ENCODE measurements around the gene SLC35G2. TPM values are rescaled to one million over a fixed set of nuclear protein-coding genes. Genes with fewer than 3 reads are reported as not detected.

SLC35G2 gene
- total RNA-seq, 2 donors from 2014 or later: 0.74 to 1.2 TPM

DNA sequence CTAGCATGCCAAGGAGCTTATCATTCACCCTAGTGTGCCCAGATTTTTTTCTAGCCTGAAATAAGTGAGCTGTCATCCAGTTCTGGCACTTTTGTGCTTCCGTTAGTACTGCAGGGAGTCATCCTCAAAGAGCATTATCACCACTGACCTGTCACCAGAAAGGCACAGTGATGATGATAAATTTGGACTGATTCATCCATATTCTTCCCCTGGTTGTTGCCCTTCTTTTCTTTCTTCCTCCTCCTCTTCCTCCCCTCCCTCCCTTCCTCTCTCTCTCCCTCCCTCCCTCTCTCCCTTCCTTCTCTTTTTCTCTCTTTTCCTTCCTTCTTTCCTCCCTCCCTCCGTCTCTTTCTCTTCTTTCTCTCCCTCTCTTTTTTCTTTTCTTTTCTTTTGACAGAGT is 21.3 kb downstream of the SLC35G2 start:
- Histone ChIP-seq H3K9ac (ENCODE audit: low read depth in 2 of 2, low read length in 2 of 2) (no peak overlapping the region), H3K4me1 (no peaks in the 10 kb centered on the region), H3K4me3 (no peak overlapping the region), H3K27me3 (no peaks in the 10 kb centered on the region), H3K27ac (no peak overlapping the region), H3K36me3 (no peaks in the 10 kb centered on the region), H3K9me3 (no peaks in the 10 kb centered on the region)
- TF ChIP-seq, protein P1, sequence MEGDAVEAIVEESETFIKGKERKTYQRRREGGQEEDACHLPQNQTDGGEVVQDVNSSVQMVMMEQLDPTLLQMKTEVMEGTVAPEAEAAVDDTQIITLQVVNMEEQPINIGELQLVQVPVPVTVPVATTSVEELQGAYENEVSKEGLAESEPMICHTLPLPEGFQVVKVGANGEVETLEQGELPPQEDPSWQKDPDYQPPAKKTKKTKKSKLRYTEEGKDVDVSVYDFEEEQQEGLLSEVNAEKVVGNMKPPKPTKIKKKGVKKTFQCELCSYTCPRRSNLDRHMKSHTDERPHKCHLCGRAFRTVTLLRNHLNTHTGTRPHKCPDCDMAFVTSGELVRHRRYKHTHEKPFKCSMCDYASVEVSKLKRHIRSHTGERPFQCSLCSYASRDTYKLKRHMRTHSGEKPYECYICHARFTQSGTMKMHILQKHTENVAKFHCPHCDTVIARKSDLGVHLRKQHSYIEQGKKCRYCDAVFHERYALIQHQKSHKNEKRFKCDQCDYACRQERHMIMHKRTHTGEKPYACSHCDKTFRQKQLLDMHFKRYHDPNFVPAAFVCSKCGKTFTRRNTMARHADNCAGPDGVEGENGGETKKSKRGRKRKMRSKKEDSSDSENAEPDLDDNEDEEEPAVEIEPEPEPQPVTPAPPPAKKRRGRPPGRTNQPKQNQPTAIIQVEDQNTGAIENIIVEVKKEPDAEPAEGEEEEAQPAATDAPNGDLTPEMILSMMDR (IDR thresholded peaks at IDR 0.05): no peak
- no peak for DNase-seq
- intact Hi-C loops (cut with DNase I): no loop called here

DNA sequence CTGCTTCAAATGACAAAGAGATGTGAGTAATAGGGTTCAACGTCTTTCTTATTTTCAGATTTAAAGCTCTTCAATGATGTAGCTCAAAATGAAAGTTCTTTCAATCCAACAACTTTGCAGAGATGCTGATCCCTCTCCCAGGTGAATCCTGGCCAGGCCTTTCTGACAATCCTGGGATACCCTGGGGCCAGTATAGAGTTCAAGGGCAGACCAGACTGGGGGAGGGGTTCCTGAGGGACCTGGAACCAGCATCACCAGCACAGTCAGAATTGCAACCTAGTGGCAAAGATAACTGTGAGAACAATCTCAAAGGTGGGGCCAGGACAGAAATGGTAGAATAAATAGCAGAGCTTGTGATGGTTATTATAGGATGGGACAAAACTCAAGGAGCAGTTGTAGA is 23.4 kb downstream of the SLC35G2 start:
- H3K27me3 ChIP-seq: no peaks in the 10 kb centered on the region
- intact Hi-C loops (cut with DNase I): no loop called here
- H3K27ac ChIP-seq: no peak overlapping the region
- H3K36me3 ChIP-seq: no peaks in the 10 kb centered on the region
- no peak for DNase-seq
- no peaks in the 10 kb centered on the region for H3K9me3 ChIP-seq
- TF ChIP-seq, protein P1 (IDR thresholded peaks at IDR 0.05): no peak
- H3K9ac ChIP-seq (ENCODE audit: low read depth in 2 of 2, low read length in 2 of 2): no peak overlapping the region
- no peak overlapping the region for H3K4me3 ChIP-seq
- H3K4me1 ChIP-seq: no peaks in the 10 kb centered on the region

DNA sequence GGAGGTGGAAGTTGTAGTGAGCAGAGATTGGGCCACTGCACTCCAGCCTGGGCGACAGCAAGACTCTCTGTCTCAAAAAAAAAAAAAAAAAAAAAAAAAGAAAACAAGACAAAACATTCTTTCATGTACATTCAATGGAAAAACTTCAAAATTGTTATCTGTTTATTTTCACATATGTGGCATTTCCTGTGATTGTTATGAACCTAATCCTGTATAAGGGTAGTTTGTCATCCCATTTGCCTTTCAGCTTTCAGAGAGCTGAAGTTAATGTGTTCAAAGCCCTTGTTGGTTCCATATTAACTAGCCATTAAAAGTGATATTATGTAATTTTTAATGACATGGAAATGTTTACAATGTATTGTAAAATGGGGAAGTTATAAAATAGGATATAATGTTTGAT is 25.8 kb downstream of the SLC35G2 start:
- no peaks in the 10 kb centered on the region for H3K9me3 ChIP-seq
- intact Hi-C loops (cut with DNase I): no loop called here
- H3K4me3 ChIP-seq: no peak overlapping the region
- no peak overlapping the region for H3K9ac ChIP-seq (ENCODE audit: low read depth in 2 of 2, low read length in 2 of 2)
- no peaks in the 10 kb centered on the region for H3K4me1 ChIP-seq
- no peak overlapping the region for H3K27ac ChIP-seq
- no peak for DNase-seq
- no peaks in the 10 kb centered on the region for H3K27me3 ChIP-seq
- TF ChIP-seq, protein P1 (IDR thresholded peaks at IDR 0.05): no peak
- no peaks in the 10 kb centered on the region for H3K36me3 ChIP-seq

DNA sequence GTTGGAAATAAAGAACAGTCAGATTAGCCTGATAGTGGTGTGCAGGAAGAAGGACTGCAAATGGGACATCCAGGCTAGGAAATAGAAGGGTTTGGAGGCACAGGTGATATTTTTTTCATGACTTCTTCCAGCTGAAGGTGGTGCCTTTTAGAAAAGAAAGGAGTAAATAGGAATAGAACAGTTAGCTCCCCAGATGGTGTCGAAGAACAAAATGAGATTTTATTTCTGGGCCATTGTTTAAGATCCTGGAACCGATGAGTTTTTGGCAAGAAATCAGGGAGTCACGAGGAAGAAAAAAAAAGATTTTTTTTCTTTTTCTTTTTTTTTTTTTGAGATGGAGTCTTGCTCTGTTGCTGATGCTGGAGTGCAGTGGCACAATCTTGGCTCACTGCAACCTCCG is 33.3 kb downstream of the SLC35G2 start:
- no peaks in the 10 kb centered on the region for H3K27me3 ChIP-seq
- no peaks in the 10 kb centered on the region for H3K36me3 ChIP-seq
- H3K4me1 ChIP-seq: no peaks in the 10 kb centered on the region
- H3K27ac ChIP-seq: no peak overlapping the region
- TF ChIP-seq, protein P1 (IDR thresholded peaks at IDR 0.05): no peak
- H3K4me3 ChIP-seq: no peak overlapping the region
- no peak for DNase-seq
- no peaks in the 10 kb centered on the region for H3K9me3 ChIP-seq
- H3K9ac ChIP-seq (ENCODE audit: low read depth in 2 of 2, low read length in 2 of 2): no peak overlapping the region
- intact Hi-C loops (cut with DNase I): no loop called here

DNA sequence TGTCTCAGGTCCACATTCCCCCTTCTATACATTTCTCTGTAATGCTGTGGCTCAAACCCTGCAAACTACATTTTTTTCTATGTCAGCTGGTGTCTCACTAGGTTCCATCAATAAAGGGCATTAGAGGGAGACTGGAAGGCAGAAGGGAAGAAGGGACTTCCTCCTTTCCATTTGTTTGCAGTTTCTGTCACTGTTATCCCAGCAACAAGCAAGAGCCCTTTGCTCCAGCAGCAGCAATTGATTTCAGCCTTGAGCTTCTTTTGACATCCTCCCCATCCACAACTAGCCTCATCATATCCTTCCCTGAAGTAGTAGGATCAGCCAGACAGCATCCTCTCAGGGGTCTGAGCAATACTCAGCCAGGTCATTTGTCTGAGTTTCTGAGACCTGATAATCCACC is 37.7 kb downstream of the SLC35G2 start:
- H3K27ac ChIP-seq: no peak overlapping the region
- no peak for DNase-seq
- no peaks in the 10 kb centered on the region for H3K27me3 ChIP-seq
- intact Hi-C loops (cut with DNase I): no loop called here
- no peaks in the 10 kb centered on the region for H3K36me3 ChIP-seq
- no peak overlapping the region for H3K4me3 ChIP-seq
- TF ChIP-seq, protein P1 (IDR thresholded peaks at IDR 0.05): no peak
- no peak overlapping the region for H3K9ac ChIP-seq (ENCODE audit: low read depth in 2 of 2, low read length in 2 of 2)
- H3K9me3 ChIP-seq: no peaks in the 10 kb centered on the region
- no peaks in the 10 kb centered on the region for H3K4me1 ChIP-seq

DNA sequence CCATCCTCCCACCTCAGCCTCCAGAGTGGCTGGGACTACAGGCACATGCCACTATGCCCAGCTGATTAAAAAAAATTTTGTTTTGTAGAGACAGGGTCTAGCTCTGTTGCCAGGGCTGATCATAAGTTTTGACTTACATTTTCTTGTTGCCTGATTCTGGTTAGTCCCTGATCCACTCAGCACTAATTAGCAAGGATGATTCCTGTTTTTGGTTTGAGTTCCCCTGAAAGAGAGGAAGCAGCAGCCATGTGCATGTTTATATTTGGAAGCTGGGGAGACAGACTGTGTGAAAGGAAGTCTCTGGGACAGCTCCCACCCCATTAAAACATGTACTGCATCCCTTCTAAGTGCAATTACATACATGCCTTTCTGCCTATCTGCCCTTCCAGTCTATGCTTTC is 39.5 kb downstream of the SLC35G2 start:
- H3K27ac ChIP-seq: no peak overlapping the region

More for the DNA sequence above, 39.5 kb downstream of the SLC35G2 start:
- no peaks in the 10 kb centered on the region for H3K36me3 ChIP-seq
- no peaks in the 10 kb centered on the region for H3K9me3 ChIP-seq
- no peak overlapping the region for H3K9ac ChIP-seq (ENCODE audit: low read depth in 2 of 2, low read length in 2 of 2)
- TF ChIP-seq, protein P1 (IDR thresholded peaks at IDR 0.05): no peak
- no peak for DNase-seq
- H3K4me3 ChIP-seq: no peak overlapping the region
- no peaks in the 10 kb centered on the region for H3K4me1 ChIP-seq
- H3K27me3 ChIP-seq: no peaks in the 10 kb centered on the region
- intact Hi-C loops (cut with DNase I): no loop called here
